GM18526 (cell line): Measurements from ENCODE around the gene PLK5.

Source experiments
- POLR2A ChIP-seq: IDR thresholded peaks from 3 replicates; pipeline ENCODE4 v1.6.1; 2011; ENCODE audit not compliant: insufficient read length; ENCODE audit errors: extremely low read depth

The PLK5 gene

DNA sequence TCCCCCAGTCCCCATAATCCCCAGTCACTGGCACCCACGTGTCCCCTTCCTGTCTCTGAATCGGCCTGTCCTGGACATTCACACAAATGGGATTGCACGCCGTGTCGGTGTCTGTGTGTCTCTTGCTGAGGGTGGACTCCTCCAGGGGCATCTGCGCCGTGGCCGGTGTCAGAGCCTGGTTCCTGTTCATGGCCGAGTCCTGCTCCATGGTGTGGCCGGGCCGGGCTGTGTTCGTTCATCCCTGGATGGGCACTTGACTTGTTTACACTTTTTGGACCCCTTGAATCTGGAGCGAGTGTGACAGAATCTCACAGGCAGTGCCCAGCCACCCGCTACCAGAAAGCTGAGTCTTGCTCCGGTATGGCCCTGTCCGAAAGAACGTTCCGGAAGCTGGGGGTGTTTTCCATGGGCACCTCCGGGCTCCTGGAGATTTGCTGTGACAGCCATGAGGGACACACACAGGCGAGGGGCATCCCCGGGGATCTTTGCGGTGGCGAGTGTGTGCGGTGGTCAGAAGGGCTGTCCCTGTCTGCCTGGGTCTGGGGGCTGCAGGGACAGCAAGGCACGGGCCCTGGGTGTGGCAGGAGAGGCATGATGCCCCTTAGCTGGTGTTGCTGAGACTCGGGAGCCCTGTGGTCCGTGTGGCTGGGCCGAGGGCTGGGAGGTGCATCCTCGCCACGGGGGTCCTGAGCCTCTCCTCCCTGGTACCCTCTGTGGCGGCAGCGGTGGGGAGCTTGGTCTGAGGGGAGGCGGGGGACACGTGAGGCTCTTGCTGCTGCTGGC is 50.7 kb downstream of the PLK5 start:
- no peak for TF ChIP-seq POLR2A

DNA sequence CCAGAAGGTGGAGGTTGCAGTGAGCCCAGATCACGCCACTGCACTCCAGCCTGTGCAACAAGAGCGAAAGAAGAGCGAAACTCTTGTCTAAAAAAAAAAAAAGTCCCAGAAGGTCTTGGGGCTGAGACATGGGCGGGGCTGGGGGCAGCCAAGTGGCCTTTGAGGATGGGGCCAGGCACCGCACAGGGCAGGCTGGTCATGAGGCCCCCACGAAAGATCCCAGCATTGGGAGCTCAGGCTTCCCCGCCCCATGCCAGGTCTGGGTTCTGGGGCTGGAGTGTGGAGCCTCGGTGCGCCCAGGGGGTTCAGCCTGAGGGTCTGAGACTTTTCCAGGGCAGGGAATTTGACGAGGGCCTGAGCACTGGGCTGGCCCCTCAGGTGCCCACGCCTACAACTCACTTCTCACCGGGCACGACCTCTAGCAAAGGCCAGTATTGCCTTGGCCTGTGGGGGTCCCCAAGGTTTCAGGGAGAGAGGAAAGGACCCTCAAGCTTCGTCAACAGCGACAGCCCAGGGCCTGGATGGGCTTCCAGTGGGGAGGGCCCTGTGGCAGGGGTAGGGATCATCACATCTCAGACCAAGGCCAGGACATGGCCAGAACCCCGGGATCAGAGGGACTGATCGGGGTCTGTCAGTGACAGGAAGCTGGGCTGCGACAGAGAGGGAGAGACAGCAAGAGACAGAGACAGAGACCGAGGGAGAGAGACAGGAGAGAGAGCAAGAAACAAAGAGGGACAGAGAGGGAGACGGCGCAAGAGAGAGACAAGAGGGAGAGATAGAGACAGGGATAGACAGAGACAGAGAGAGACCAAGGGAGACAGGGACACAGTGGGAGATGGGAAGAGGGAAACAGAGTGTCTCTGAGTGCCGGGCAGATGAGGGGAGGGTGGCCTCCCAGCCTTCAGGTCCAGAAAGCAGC is 51.7 kb downstream of the PLK5 start:
- no peak for TF ChIP-seq POLR2A

GRCh38 chr19:1576242-1577089 is 52.6 kb downstream of the PLK5 start:
- no peak for TF ChIP-seq POLR2A

DNA sequence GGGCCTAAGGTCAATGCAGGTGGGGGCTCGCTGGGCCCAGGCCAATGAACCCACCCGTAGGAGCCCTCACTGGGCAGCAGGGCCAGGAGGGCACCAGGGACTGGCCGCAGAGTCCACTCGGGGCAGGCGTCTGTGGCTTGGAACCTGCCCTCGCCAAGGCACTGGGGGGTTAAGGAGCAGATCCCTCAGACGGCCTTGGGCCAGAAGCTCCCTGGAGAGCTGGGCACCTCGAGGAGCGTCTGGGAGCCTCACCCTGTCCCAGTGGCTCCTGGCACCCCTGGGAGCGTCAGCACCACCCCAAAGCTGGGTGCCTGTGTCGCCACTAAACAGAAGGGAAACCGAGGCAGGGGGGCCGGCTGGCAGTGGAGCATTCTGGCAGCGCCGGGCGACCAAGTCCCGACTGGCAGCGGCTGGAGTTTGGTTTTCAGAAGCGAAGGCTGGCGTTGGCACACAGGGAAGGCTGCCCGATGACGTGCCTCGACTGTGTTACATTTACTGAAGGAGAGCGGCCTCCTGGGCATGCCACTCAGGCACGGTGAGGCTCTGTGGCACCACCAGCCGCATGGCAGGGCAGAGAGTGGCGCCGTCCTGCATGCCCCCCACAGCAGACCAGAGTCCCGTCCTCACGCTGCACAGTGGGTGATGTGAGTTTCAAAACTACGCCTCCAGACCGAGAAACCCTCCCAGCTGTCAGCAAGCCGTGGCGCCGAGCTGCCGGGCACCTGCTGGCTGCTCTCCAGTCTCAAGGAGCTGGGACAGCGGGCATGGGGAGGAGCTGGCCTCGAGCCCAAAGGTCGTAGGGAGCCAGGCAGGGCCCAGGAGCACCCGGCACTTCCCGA is 53.4 kb downstream of the PLK5 start:
- TF ChIP-seq POLR2A = no peak

DNA sequence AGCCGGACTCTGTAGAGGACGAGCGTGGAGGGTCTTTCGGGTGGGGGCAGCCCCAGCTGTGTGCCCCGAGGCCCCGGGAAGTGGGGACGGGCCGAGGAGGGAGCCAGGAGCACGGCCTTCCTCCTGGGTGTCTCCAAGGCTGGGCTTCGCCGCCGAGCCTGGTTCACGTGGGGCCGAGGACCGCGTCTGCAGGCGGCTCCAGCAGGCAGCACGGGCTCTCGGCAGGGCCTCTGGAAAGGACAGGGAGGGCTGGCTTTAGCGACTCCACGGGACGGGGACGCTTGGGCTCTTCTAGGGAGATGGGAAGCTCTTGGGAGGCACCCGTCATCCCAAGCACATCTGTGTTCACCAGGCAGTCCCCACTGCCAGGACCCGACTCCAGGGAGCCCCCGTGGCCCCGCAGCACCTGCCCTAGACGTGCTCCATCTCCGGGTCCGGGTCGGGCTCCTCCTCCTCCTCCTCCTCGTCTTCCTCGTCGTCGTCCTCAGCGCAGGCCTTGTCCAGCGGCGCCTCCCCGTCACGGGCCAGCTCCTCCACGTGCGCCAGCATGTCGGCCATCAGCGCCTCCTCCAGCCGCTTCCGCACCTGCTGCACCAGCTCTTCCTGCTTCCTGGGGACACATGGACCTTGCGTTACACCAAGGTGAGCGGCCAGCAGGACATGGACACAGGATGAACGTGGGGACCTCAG is 54.2 kb downstream of the PLK5 start:
- TF ChIP-seq POLR2A = no peak

- TF ChIP-seq POLR2A = no peak
Observed at GRCh38 chr19:1579222-1579621, 55.3 kb downstream of the PLK5 start.

DNA sequence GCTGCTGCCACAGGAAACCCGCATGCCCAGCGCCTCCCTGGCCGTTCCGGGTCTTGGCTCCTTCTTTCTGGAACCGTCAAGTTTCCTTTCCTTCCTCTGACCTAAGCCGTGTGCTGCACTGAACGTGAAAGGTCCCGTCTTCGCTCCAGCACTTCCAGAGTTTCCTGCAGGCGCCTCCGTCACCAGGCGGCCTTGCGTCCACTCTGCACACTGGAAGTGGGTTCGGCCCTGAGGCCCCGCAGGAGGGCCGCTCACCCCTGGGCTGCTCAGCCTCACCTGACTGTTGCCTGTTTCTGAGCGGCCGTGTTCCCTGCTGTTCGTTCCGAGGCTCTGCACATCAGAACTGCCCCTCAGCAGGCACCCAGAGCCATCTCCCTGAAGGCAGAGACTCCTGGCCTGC is 56.5 kb downstream of the PLK5 start:
- no peak for TF ChIP-seq POLR2A

GRCh38 chr19:1580957-1581356 is 57.1 kb downstream of the PLK5 start:
- TF ChIP-seq POLR2A = no peak

GRCh38 chr19:1582201-1582600 is 58.3 kb downstream of the PLK5 start:
- TF ChIP-seq POLR2A = no peak

GRCh38 chr19:1584500-1585242 is 60.8 kb downstream of the PLK5 start:
- no peak for TF ChIP-seq POLR2A

DNA sequence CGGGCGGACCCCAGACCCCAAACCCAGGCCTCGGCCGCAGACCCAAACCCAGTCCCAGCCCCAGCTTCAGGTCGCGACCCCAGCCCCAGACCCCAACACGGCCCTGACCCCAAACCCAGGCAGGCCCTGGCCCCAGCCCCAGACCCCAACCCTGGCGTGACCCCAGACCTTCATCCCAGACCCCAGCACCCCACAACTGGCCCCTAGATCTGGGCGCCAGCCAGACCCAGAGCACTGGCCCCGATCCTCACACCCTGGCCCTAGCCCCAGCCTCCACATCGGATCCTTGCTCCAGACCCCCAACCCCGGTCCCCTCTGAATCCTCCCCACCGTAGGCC is 61.3 kb downstream of the PLK5 start:
- no peak for TF ChIP-seq POLR2A
